CD14-positive monocyte (primary cell): ENCODE results near the gene ZBTB7A. TPM values are rescaled to one million over a fixed set of nuclear protein-coding genes. Genes with fewer than 3 reads are reported as not detected.

Experiments
- DNase-seq, 3 donors: peaks; one replicate each; pipeline ENCODE4 v3.0.0-alpha.2; 2011 to 2022
- H2AFZ ChIP-seq: 2 replicates; pipeline ENCODE4 v1.6.0; 2012; ENCODE audit warnings: mild to moderate bottlenecking, low read depth, low read length, inconsistent platforms; ENCODE audit not compliant: insufficient read depth, poor library complexity, severe bottlenecking
- H3K27ac ChIP-seq, 2 donors: 1 replicate in 1 of 2; 2 replicates in 1 of 2; pipeline ENCODE4 v1.5.1; 2012 to 2013; ENCODE audit warnings: low read length in 2 of 2, control low read depth in 1 of 2, inconsistent platforms in 1 of 2, low read depth in 1 of 2, mild to moderate bottlenecking in 1 of 2
- H3K27me3 ChIP-seq, 2 donors: one replicate each; pipeline versions ENCODE4 v1.6.0 to v1.6.1; 2011 to 2013; ENCODE audit warnings: low read length in 2 of 2; ENCODE audit not compliant: control insufficient read depth in 2 of 2, insufficient read depth in 2 of 2
- H3K36me3 ChIP-seq, 2 donors: replicated peaks in 1 of 2; 1 replicate in 1 of 2; 2 replicates in 1 of 2; pipeline versions ENCODE4 v1.5.1 to v1.6.1; 2012 to 2013; ENCODE audit warnings: low read length in 2 of 2, control low read depth in 1 of 2, inconsistent platforms in 1 of 2, mild to moderate bottlenecking in 1 of 2; ENCODE audit not compliant: insufficient read depth in 2 of 2, control insufficient read depth in 1 of 2
- H3K4me1 ChIP-seq, 2 donors: 1 replicate in 1 of 2; 2 replicates in 1 of 2; pipeline versions ENCODE4 v1.5.1 to v1.6.1; 2012 to 2013; ENCODE audit warnings: low read length in 2 of 2, control low read depth in 1 of 2, inconsistent platforms in 1 of 2, mild to moderate bottlenecking in 1 of 2, moderate library complexity in 1 of 2; ENCODE audit not compliant: insufficient read depth in 2 of 2, control insufficient read depth in 1 of 2
- H3K4me2 ChIP-seq: replicated peaks from 2 replicates; pipeline ENCODE3; 2012; ENCODE audit warnings: low read length, moderate library complexity, mild to moderate bottlenecking; ENCODE audit not compliant: poor library complexity, severe bottlenecking; ENCODE audit errors: extremely low read depth
- H3K4me3 ChIP-seq, 3 experiments: fragments of 200-600 bp in 1 of 3; sonication (generic) in 1 of 3; replicated peaks in 1 of 3; 1 replicate in 2 of 3; 2 replicates in 1 of 3; pipeline ENCODE4 v1.5.1; 2011 to 2013; ENCODE audit warnings: low read length in 3 of 3, mild to moderate bottlenecking in 3 of 3, control low read depth in 2 of 3, low read depth in 2 of 3, inconsistent platforms in 1 of 3, moderate library complexity in 1 of 3
- H3K79me2 ChIP-seq: 2 replicates; pipeline ENCODE4 v1.6.0; 2012; ENCODE audit warnings: mild to moderate bottlenecking, control low read depth, inconsistent platforms, low read length, moderate library complexity; ENCODE audit not compliant: insufficient read depth
- H3K9ac ChIP-seq: 2 replicates; pipeline ENCODE4 v1.6.0; 2017; ENCODE audit warnings: low read length, mild to moderate bottlenecking; ENCODE audit not compliant: insufficient read depth, poor library complexity, severe bottlenecking
- H3K9me3 ChIP-seq, 2 donors: replicated peaks in 1 of 2; 1 replicate in 1 of 2; 2 replicates in 1 of 2; pipeline versions ENCODE4 v1.5.1 to v1.6.1; 2012 to 2013; ENCODE audit warnings: low read length in 2 of 2, control low read depth in 1 of 2; ENCODE audit not compliant: control insufficient read depth in 1 of 2, insufficient read depth in 1 of 2
- H4K20me1 ChIP-seq: 2 replicates; pipeline ENCODE4 v1.6.0; 2012; ENCODE audit warnings: mild to moderate bottlenecking, low read length, control low read depth, moderate library complexity; ENCODE audit not compliant: insufficient read depth
- H3K27ac Mint-ChIP-seq, 7 donors: one replicate each; pipeline ENCODE4 v1.8.0; 2020; ENCODE audit warnings: mild to moderate bottlenecking in 7 of 7, mixed read lengths in 7 of 7, moderate library complexity in 6 of 7, inconsistent platforms in 2 of 7
- H3K27me3 Mint-ChIP-seq, 3 donors: one replicate each; pipeline ENCODE4 v1.8.0; 2021 to 2022; ENCODE audit warnings: low read depth in 3 of 3, mild to moderate bottlenecking in 3 of 3, mixed read lengths in 3 of 3, moderate library complexity in 3 of 3, inconsistent platforms in 1 of 3
- H3K36me3 Mint-ChIP-seq, 2 donors: one replicate each; pipeline ENCODE4 v1.8.0; 2020; ENCODE audit warnings: mixed read lengths in 2 of 2, inconsistent platforms in 1 of 2, mild to moderate bottlenecking in 1 of 2
- H3K4me1 Mint-ChIP-seq: one replicate; pipeline ENCODE4 v1.8.0; 2020; ENCODE audit warnings: mild to moderate bottlenecking, mixed read lengths
- H3K4me3 Mint-ChIP-seq, 2 donors: one replicate each; pipeline ENCODE4 v1.8.0; 2020; ENCODE audit warnings: mild to moderate bottlenecking in 2 of 2, mixed read lengths in 2 of 2, moderate library complexity in 1 of 2
- H3K9me3 Mint-ChIP-seq, 7 donors: one replicate each; pipeline ENCODE4 v1.8.0; 2020 to 2022; ENCODE audit warnings: mixed read lengths in 7 of 7, mild to moderate bottlenecking in 6 of 7, moderate library complexity in 6 of 7, inconsistent platforms in 2 of 7
- CTCF ChIP-seq: fragments of 200-600 bp; IDR thresholded peaks from one replicate; pipeline ENCODE4 v1.8.0; 2022; ENCODE audit warnings: antibody characterized with exemption, mild to moderate bottlenecking
- WGBS: methylation state at CpG from one replicate; pipeline ENCODE4 v1.1.5; 2013; ENCODE audit warnings: missing lambda C conversion rate; ENCODE audit not compliant: insufficient coverage; 5-methylcytosine and 5-hydroxymethylcytosine counted together
- intact Hi-C, 2 donors: fragments of 100-400 bp; cut with micrococcal nuclease; formaldehyde crosslinking; loops; one replicate each; pipeline versions ENCODE4 v1.15.0 to v1.15.1; 2023
- polyA plus RNA-seq, 3 donors: library from polyadenylated mRNA; depleted of rRNA in 1 of 3; unstranded in 2 of 3; stranded (reverse) in 1 of 3; fragments of 300-500 nt in 2 of 3; fragments of >200 nt in 1 of 3; fragmentation: Illumina TruSeq in 2 of 3; gene quantifications; 1 replicate in 2 of 3; 2 replicates in 1 of 3; pipeline ENCODE4 v1.2.3, GENCODE V29; 2012 to 2021

The ZBTB7A gene
- polyA plus RNA-seq, 3 donors = 18.0 to 31.5 (median 20.2) TPM

GRCh38 chr19:4061178-4061682 lies 5.5 kb downstream of the ZBTB7A start:
- Histone ChIP-seq H3K9me3 (no peaks in the 10 kb centered on the region), H3K79me2 (peaks cover 92% of the 10 kb centered on the region), H3K4me1 (peaks cover 75 to 83% of the 10 kb centered on the region in 2 donors), H3K4me2 (peak overlapping the region; percentile 89), H2AFZ (no peak overlapping the region), H3K9ac (peak overlapping the region; percentile 82), H3K4me3 (peak overlapping the region; percentile 5 to 93 (median 35)), H3K27ac (peak overlapping the region; percentile 97), H4K20me1 (peaks cover 59% of the 10 kb centered on the region), H3K27me3 (no peaks in the 10 kb centered on the region), H3K36me3 (peaks cover 12 to 18% of the 10 kb centered on the region in 2 donors)
- Mint-ChIP-seq H3K9me3 (no peaks in the 10 kb centered on the region), H3K36me3 (peaks cover 18 to 31% of the 10 kb centered on the region in 2 donors), H3K27ac (peak overlapping the region; percentile 87 to 100 (median 96)), H3K27me3 (peaks cover 0 to 2% (median 1%) of the 10 kb centered on the region in 3 donors), H3K4me3 (peak overlapping the region; percentile 58 to 73), H3K4me1 (peaks cover 58% of the 10 kb centered on the region)
- 28% methylated on average over 19 of the region's 23 CpGs for WGBS
- intact Hi-C loops = loop anchor here in 1 of 2 donors (5.0 kb wide), 1 partner anchor 54 kb away; the partner anchor contains the start of gene PIAS4
- no peak for TF ChIP-seq CTCF
- DNase-seq = peak in 2 of 3 donors; percentile 54 to 61

DNA sequence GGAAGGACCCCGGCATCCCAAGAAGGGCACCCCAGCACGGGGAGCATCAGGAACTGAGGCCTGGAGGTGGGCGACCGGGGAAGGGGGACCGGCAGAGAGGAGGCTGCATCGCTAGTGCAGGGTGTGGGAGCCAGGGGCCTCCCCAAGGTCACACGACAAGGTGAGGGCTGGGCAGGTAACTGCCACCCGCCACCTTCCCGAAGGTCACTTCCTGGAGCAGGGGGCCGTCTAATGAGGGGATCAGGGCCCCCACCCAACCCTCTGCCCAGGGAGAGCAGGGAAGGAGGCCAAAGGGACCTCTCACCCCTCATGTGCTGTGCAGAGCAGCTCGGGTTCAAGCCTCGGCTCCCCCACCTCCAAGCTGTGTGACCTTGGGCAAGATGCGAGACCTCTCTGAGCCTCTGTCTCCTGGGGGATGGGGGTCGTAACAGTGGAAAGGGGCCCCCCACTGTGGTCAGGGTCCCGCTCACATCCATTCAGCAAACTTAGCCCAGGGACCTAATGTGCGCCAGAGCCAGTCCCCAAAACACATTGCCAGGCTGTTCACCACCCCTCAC lies 6.0 kb downstream of the ZBTB7A start:
- H3K36me3 ChIP-seq = peaks cover 16 to 23% of the 10 kb centered on the region in 2 donors
- intact Hi-C loops = loop anchor here in 1 of 2 donors (5.0 kb wide), 1 partner anchor 53 kb away; the partner anchor contains the start of gene PIAS4
- Mint-ChIP-seq H3K4me3 (peak overlapping the region; percentile 30 to 58), H3K9me3 (no peaks in the 10 kb centered on the region), H3K36me3 (peaks cover 24 to 36% of the 10 kb centered on the region in 2 donors), H3K27ac (peak overlapping the region; percentile 93 to 100 (median 96)), H3K4me1 (peaks cover 63% of the 10 kb centered on the region), H3K27me3 (peaks cover 0 to 2% (median 1%) of the 10 kb centered on the region in 3 donors)
- H3K4me3 ChIP-seq = peak overlapping the region; percentile 2 to 93 (median 35)
- DNase-seq = no peak
- H3K4me1 ChIP-seq = peaks cover 80 to 88% of the 10 kb centered on the region in 2 donors
- H3K79me2 ChIP-seq = peaks cover 95% of the 10 kb centered on the region
- H3K9ac ChIP-seq = peak overlapping the region; percentile 82
- peak overlapping the region; percentile 97 for H3K27ac ChIP-seq
- no peak for TF ChIP-seq CTCF
- 90% methylated on average over 13 of the region's 16 CpGs for WGBS
- H2AFZ ChIP-seq = no peak overlapping the region
- H3K27me3 ChIP-seq = no peaks in the 10 kb centered on the region
- H4K20me1 ChIP-seq = peaks cover 64% of the 10 kb centered on the region
- peak overlapping the region; percentile 89 for H3K4me2 ChIP-seq
- H3K9me3 ChIP-seq = no peaks in the 10 kb centered on the region
